ENCODE results near the gene UTS2B.

The UTS2B gene

DNA sequence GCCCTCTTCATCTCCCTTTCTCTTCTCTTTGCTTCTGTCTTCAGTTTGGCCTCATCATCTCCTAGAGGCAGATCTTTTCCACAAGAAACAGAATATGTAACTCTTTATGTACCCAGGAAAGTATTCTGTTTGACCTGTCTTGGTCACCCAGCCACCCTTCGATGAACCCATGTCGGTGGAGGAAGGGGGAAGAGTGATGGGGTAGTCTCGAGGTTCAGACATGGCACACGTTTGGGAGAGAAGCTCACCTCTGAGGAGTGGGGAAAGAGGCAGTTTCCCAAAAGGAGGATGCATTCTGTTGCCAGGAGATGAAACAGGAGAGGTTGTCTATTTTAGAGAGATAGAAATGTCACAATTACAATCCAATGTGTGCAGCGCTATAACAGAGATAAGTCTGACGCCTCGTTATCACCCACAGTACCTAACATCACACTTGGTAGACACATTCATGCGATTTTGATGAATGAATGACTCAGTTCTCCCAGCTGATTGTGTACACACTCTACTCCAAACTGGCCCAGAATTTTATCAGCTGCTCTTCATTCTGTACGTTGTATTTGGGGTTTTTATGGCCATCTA, 1.9 kb downstream of the UTS2B start:
- DNase-seq (ENCODE audit: extremely low read depth in 1 of 2, low read depth in 1 of 2) = no peak

DNA sequence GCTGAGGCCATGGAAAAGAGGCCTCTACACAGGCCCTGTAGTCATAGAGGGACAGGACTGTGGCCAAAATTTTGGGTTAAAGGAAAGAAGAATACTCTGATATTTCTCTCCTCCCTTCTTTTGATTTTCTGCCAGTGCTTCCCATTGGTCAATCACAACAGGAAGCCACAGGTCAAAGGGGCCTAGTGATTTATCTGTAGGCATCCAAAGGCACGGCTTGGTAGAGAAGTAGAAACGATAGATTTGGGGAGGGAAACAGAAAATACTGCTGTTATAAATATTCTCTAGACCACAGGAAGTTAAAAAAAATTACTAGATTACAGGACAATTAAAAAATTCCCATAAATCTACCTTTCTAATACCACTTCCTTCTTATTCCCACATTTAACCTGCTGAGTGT, 2.8 kb downstream of the UTS2B start:
- DNase-seq (ENCODE audit: extremely low read depth in 1 of 2, low read depth in 1 of 2) = no peak

DNA sequence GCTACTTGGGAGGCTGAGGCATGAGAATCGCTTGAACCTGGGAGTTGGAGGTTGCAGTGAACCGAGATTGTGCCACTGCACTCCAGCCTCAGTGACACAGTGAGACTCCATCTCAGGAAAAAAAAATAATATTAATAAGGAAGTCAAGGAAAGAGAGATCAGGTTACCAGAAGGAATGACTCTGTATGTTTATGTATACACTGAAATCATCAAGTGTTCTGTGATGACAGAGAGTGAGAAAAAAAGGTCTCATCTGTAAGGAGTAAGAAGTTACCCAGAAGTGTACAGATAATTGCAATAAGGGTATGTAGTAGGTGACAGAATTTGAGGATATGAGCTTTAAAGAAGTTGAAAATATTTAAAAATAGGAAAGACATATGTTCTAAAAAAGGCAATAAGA, 5.4 kb downstream of the UTS2B start:
- DNase-seq (ENCODE audit: extremely low read depth in 1 of 2, low read depth in 1 of 2) = no peak

DNA sequence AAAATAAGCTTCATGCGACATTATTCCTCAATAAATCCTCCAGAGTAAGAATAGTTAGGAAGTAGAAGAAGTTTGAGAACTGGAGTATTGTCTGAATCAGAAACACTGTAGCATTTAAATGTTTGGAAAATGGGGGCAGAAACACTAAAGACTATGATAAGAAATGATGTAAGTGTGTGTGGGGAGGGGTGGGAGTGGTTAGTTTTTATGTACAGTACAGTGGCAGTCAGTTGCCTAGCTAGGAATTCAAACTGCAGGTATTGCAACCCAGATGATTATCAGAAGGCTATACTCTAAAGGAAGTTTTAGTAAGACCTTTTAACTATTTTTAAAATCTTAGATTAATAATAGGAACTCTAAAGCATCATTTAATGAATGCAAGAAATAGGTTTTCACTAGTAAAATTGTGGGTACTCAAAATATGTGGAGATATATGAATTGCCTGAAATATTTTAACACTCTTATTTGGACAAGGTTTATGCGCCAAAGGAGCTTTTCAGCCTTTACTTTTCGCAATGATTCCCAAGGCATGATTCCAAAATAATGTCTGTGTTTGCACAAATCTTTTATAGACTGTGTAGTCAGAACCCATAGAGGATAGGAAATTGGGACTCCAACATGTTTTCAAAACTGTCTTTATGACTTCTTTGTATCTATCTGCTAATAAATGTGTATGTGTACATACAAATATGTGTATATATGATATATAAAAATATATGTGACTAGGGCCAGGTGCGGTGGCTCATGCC, 9.1 kb downstream of the UTS2B start:
- no peak for DNase-seq (ENCODE audit: extremely low read depth in 1 of 2, low read depth in 1 of 2)

DNA sequence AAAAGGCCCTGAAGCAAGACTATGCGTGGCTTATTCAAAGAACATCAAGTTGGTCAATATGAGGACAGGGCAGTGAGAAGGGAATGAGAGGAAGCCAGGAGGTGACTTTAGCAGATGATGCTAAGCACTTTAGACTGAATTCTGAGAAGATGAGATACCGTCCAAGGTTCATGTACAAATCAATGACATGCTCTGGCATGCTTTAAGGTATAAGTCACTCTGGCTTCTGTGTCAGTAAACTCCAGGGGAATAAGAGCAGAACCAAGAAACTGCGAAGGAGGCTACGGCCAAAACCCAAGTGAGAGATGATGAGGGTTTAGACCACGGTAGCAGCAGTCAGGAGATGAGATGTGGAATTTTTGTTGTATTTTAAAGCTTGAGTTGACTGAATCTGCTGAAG, 10.0 kb downstream of the UTS2B start:
- no peak for DNase-seq (ENCODE audit: extremely low read depth in 1 of 2, low read depth in 1 of 2)

DNA sequence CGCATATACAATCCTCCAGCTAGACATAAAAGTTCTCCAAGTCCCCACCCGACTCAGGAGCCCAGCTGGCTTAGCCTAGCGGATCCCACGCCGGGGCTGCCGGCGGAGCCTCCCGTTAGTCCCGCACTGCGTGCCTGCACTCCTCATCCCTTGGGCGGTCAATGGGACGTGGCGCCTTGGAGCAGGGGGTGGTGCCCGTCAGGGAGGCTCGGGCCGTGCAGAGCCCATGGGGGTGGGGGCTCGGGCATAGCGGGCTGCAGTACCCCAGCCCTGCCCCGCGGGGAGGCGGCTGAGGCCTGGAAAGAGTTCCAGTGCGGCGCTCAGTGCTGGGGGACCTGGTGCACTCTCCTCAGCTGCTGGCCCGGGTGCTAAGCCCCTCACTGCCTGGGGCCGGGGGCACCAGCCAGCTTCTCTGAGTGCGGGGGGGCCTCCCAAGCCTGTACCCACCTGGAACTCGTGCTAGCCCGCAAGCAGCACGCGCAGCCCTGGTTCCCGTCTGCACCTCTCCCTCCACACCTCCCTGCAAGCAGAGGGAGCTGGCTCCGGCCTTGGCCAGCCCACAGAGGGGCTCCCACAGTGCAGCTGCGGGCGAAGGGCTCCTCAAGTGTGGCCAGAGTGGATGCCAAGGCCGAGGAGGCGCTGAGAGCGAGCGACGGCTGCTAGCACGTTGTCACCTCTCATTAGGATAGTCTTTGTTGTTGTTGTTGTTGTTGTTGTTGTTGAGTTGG, 13.3 kb downstream of the UTS2B start:
- DNase-seq (ENCODE audit: extremely low read depth in 1 of 2, low read depth in 1 of 2) = no peak

DNA sequence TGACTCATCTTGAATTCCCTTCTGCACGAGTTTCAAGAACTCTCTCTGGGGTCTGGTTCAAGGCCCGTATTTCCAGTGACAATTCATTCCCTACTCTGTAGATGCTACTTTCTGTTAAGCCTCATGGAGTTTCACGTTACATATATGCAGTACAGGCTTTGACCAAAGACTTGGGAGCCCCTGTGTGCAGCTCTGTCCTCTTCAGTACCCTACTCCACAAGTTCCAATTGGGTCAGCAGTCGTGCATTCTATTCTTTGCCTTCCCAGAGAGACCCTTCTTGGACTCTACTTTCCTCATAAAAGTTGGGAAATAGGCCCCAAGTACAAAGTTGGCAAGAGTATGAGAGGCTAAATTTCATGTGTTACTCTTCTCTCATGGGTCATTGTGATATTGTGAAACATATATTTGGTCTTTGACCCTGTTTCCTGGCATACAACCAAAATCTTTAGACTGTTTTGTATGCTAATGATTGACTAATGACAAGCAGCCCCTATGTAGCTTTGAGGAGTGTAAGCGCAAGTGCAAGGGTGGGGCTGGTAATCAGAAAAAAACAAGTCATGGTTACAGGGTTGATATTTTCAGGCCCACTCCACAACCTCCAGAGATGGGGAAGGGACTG, 16.1 kb downstream of the UTS2B start:
- DNase-seq (ENCODE audit: extremely low read depth in 1 of 2, low read depth in 1 of 2) = no peak

DNA sequence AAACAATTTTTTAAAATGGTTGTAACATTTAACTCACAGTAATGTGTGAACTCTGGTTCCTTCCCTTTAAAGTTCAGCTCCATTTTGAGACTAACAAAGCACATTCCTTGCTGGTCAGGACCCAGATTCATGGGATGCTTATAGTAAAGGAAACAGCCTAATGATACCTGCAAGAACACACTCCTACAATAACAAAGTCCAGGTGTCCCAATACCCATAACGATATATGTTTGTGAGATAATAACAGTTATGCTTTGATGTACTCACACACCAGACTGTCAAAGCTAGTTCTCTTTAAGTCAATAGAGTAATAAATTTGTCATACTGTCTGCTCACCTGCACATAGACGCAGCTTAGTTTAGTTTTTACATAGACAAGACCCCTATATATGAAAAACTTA, 17.0 kb downstream of the UTS2B start:
- no peak for DNase-seq (ENCODE audit: extremely low read depth in 1 of 2, low read depth in 1 of 2)

DNA sequence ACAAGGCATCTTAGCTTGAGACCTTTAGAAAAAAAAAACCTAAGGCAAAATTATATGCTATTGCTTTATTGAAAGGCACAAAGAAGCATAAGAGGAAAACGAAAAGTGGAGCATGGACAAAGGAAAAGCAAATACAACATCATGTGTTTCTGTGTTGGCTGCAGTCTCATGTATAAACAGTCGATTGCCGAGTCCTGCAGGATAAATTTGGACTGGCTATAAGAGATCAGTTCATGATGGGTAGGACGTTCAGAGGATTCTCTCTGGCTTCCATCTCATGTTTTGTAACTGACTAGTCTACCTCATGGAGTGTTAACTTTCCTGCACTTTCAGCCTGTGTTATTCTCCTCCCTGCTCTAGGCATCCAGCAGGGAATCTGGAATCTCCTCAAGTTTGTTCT, 23.0 kb downstream of the UTS2B start:
- DNase-seq (ENCODE audit: extremely low read depth in 1 of 2, low read depth in 1 of 2) = no peak

DNA sequence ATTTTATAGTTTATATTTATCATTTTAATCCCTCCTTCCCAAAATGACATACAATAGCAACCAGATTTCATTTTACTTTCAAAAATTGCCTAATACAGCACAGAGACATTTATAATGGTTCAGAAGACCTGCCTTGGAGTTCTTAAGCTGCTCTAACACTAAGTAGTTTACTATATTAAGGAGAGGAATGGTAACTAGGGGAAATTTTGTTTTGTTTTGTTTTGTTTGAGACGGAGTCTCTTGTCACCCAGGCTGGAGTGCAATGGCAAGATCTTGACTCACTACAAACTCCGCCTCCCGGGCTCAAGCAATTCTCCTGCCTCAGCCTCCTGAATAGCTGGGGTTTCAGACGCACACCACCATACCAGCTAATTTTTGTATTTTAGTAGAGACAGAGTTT, 23.9 kb downstream of the UTS2B start:
- DNase-seq (ENCODE audit: extremely low read depth in 1 of 2, low read depth in 1 of 2) = no peak

DNA sequence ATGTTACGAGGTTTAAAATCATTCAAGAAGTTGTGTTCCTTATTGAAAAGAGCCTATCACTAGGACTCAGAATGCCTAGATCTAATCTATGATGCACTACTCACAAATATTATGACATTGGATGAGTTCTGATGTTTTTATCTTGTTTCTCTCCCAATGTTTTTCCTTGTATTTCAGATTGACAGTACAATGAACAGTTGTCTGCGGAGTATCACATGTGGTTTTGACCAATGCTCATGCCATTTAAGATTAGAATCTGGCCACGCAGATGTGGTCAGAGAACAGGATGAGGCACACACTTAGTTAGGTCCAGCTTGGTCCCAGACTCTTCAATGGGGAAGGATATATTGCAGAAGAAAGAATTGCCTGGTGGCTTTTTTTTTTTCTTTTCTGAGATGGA, 26.7 kb downstream of the UTS2B start:
- no peak for DNase-seq (ENCODE audit: extremely low read depth in 1 of 2, low read depth in 1 of 2)

DNA sequence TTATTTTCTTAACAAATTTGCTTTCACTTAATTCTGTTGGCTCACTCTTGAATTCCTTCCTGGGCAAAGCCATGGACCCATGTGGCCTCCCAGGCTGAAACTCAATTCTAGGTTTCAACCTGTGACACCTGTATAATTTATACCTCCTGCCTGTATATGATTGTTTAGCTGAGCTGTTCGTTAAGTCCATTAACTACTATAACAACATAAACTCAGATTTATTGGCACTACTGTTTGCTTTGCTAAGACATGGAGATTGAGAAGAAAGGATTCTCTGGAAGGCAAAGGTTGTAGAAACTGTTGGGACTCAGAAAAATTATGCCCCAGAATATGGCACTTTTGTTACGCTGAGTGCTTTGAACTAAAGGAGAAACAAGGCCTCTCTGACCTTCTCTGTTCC, 27.9 kb downstream of the UTS2B start:
- DNase-seq (ENCODE audit: extremely low read depth in 1 of 2, low read depth in 1 of 2) = no peak

DNA sequence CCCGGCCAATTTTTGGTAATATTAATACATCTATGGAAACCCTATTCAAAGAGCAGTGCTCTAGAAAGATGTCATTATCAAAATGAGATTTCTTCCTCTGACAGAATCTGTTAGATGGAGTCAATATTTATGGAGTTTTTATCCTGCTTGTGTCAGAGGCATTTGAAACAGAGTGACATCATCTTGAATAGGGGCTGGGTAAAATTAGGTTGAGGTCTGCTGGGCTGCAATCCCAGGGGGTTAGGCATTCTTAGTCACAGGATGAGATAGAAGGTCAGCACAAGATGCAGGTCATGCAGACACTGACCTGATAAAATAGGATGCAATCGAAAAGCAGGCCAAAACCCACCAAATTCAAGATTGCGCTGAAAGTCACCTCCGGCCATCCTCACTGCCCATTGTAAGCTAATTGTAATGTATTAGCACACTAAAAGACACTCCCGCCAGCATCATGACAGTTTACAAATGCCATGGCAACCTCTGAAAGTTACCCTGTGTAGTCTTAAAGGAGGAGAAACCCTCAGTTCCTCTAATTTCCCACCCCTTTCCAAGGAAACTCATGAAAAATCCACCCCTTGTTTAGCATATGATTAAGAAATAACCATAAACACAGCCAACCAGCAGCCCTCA, 28.4 kb downstream of the UTS2B start:
- no peak for DNase-seq (ENCODE audit: extremely low read depth in 1 of 2, low read depth in 1 of 2)

DNA sequence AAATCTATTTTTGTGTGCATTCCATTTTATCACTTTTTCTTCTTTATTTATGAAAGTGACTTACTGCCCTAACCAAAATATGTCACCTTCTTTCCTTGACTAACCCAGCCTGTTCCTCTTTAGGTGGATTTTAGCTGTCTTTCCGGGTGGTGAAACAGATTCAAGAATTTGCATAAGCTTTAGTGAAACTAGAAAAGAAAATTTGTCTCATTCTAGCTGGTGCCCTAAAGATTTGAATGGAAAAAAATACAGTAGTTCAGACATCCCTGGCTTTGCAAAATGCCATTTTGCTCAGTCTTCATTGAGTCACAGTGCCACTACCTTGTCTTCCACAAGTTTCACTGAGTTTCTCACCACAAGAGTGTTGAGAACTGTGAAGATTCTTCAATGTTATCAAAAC, 29.3 kb downstream of the UTS2B start:
- no peak for DNase-seq (ENCODE audit: extremely low read depth in 1 of 2, low read depth in 1 of 2)

DNA sequence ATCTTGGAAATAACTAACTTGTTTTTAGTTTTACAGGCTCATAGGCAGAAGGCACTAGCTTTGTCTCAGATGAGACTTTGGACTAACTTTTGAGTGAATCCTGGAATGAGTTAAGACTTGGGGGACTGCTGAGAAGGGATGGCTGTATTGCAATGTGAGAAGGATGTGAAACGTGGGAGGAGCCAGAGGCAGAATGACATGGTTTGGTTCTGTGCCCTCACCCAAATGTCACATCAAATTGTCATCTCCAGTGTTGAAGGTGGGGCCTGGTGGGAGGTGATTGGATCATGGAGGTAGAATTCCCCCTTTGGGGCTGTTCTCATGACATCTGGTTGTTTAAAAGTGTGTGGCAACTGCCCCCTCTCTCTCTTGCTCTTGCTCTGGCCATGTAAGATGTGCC, 29.9 kb downstream of the UTS2B start:
- no peak for DNase-seq (ENCODE audit: extremely low read depth in 1 of 2, low read depth in 1 of 2)

DNA sequence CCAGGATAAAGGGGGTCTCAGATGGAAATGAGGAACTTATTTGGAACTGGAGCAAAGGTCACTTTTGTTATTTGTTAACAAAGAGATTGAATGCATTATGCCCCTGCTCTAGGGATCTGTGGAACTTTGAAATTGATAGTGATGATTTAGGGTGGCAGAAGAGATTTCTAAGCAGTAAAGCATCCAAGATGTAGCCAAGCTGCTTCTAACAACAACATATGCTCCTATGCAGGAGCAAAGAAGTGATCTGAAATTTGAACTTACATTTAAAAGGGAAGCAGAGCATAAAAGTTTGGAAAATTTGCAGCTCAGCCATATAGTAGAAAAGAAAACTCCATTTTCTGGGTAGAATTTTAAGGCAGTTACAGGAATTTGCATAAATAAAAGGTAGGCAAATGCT, 31.5 kb downstream of the UTS2B start:
- no peak for DNase-seq (ENCODE audit: extremely low read depth in 1 of 2, low read depth in 1 of 2)

DNA sequence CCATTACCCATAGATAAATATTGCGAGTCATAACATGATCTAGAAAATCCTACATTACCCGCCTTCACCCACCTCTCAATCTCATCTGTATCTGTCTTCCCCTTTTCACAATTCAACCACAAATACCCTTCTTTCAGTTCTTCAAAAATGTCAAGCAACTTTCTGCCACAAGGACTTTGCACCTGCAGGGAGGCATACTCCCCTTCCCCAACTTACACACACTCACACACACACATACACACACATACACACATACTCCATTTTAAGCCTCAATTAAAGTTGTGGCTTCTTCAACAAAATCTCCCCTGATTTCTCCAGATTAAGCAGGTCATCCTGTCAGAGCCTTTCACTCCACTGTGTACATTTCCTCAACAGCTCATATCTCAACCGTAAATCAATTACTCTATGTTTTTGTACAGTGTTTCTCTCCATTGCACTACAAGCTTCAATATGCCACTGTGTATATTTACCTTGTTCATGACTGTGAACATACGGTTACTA, 34.2 kb downstream of the UTS2B start:
- no peak for DNase-seq (ENCODE audit: extremely low read depth in 1 of 2, low read depth in 1 of 2)

DNA sequence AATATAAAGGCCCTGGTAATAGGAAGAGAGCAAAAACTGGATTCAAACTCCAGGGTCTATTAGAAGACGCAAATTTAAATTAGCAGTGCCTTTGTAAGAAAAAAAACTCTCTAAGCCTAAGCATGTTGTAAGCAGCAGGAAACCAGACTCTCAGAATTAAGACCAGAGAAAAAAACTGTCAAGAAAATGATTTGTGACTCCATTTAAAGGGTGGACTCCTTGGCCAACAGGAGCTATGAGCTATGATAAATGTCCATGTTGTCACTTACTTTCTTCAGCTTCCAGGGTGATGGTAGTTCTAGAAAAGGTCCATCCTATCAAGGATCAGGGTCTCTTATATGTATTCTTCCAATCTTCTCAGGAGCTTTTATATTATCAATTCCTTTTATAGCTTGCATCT, 36.0 kb downstream of the UTS2B start:
- DNase-seq (ENCODE audit: extremely low read depth in 1 of 2, low read depth in 1 of 2) = no peak

DNA sequence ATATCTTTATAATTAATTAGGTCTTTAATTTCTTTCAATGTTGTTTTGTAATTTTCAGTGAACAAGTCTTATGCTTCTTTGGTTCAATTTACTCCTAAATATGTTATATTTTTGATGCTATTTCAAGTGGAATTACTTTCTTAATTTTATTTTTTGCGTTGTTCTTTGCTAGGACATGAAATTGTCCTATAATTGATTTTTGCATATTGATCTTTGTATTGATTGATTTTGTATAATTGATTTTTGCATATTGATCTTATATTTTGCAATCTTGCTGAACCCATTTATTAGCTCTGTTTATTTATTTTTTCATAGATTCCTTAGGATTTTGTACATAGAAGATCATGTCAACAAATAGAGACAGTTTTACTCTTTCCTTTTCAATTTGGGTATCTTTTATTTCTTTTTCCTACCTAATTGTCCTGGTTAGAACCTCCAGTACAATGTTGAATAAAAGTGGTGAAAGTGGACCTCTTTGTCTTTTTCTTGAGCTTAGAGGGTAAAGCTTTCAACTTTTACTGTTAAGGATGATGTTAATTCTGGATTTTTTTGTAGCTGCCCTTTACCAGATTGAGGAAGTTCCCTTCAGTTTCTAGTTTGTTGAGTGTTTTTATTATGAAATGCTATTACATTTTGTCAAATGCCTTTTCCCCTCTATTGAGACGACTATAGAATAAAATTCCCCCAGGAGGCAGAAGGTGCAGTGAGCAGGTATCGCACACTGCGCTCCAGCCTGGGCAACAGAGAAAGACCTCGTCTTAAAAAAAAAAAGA, 37.9 kb downstream of the UTS2B start:
- no peak for DNase-seq (ENCODE audit: extremely low read depth in 1 of 2, low read depth in 1 of 2)

DNA sequence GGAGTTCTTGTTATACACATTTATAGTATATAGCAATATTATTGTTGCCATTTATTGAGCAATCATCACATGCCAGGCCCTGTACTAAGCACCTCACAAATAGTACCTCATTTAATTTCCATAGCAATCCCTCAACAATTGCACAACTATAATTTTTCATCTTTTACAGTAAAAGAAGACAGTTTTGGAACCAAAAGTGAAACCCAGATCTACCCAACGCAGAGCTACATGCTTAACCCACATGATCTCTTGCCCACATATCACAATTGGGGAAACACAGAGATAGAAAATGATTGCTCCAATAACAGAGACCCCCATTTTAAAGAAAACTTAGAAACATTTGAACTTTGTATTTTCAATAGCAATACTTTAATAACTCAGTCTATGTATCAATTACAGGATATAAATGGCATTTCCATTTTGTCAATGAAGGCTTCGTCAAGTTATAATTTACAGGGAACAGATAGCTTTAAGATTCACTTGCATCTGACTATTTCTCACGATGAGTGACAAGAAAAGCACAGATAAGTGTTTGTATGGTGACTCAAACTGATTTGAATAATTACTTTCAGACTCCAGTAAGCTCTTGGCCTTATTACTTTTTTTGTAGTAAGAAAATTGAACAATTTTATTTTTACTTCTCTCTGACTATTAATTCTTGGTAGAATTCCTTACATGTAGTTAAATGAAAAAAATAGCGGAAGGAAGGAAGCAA, 39.9 kb downstream of the UTS2B start:
- no peak for DNase-seq (ENCODE audit: extremely low read depth in 1 of 2, low read depth in 1 of 2)

Measured in stimulated activated CD8-positive, alpha-beta memory T cell treated with anti-CD3 and anti-CD28 coated beads, Interleukin-7, amount 100 ng/mL, for 48 hours (primary cell).